ENCODE results near the gene KRT33A. TPM values are rescaled to one million over a fixed set of nuclear protein-coding genes. Genes with fewer than 3 reads are reported as not detected.

KRT33A gene
- total RNA-seq, 2 donors from 2014 or later = not detected

- H3K36me3 Mint-ChIP-seq = no peaks in the 10 kb centered on the region
- no peak overlapping the region for H3K4me3 Mint-ChIP-seq
- ATAC-seq (no peak), DNase-seq (ENCODE audit: low spot score) (no peak)
- no peak overlapping the region for H3K27ac Mint-ChIP-seq
- peaks cover 0 to 4% of the 10 kb centered on the region in 2 donors for H3K4me1 Mint-ChIP-seq (ENCODE audit: low read depth in 2 of 2)
- H3K9me3 Mint-ChIP-seq = no peaks in the 10 kb centered on the region
- H3K27me3 Mint-ChIP-seq = peaks cover 18 to 19% of the 10 kb centered on the region in 2 donors
Measured at GRCh38 chr17:41296846-41297245, 53.8 kb downstream of the KRT33A start.

Other genes starting within 250 kb of the KRT33A start
- gene KRTAP4-16, start 248.6 kb downstream of the KRT33A start, total RNA-seq = not detected
- gene KRTAP4-9, start 245.4 kb downstream of the KRT33A start, total RNA-seq = not detected
- gene KRTAP4-11, start 232.5 kb downstream of the KRT33A start, total RNA-seq = not detected
- not detected for gene KRTAP4-12, start 226.6 kb downstream of the KRT33A start, total RNA-seq
- not detected for gene KRTAP4-6, start 210.3 kb downstream of the KRT33A start, total RNA-seq
- gene KRTAP4-5, start 201.0 kb downstream of the KRT33A start, total RNA-seq = not detected
- not detected for gene KRTAP4-4, start 190.1 kb downstream of the KRT33A start, total RNA-seq
- gene KRTAP4-3, start 182.6 kb downstream of the KRT33A start, total RNA-seq = not detected
- gene KRTAP4-2, start 172.6 kb downstream of the KRT33A start, total RNA-seq = not detected
- gene KRTAP4-1, start 165.9 kb downstream of the KRT33A start, total RNA-seq = not detected
- not detected for gene KRTAP9-1, start 160.9 kb downstream of the KRT33A start, total RNA-seq
- gene KRTAP9-2, start 124.2 kb downstream of the KRT33A start, total RNA-seq = not detected
- not detected for gene KRTAP9-3, start 118.4 kb downstream of the KRT33A start, total RNA-seq
- gene KRTAP9-8, start 112.8 kb downstream of the KRT33A start, total RNA-seq = not detected
- gene KRTAP9-4, start 101.1 kb downstream of the KRT33A start, total RNA-seq = not detected
- not detected for gene KRTAP9-9, start 95.4 kb downstream of the KRT33A start, total RNA-seq
- gene KRTAP9-6, start 85.5 kb downstream of the KRT33A start, total RNA-seq = not detected
- not detected for gene KRTAP9-7, start 75.1 kb downstream of the KRT33A start, total RNA-seq
- gene KRTAP29-1, start 48.0 kb downstream of the KRT33A start, total RNA-seq = not detected
- gene KRTAP16-1, start 41.5 kb downstream of the KRT33A start, total RNA-seq = not detected
- not detected for gene KRTAP17-1, start 35.1 kb downstream of the KRT33A start, total RNA-seq
- not detected for gene KRT33B, start 19.0 kb upstream of the KRT33A start, total RNA-seq
- not detected for gene KRT34, start 31.5 kb upstream of the KRT33A start, total RNA-seq
- gene KRT31, start 46.8 kb upstream of the KRT33A start, total RNA-seq = not detected
- gene KRT37, start 73.8 kb upstream of the KRT33A start, total RNA-seq = not detected
- not detected for gene KRT38, start 90.2 kb upstream of the KRT33A start, total RNA-seq
- gene KRT32, start 116.6 kb upstream of the KRT33A start, total RNA-seq = not detected
- not detected for gene KRT35, start 130.3 kb upstream of the KRT33A start, total RNA-seq
- gene KRT36, start 139.1 kb upstream of the KRT33A start, total RNA-seq = not detected
- gene KRT13, start 154.8 kb upstream of the KRT33A start, total RNA-seq = not detected
- gene KRT15, start 168.1 kb upstream of the KRT33A start, total RNA-seq = not detected
- gene KRT19, start 177.5 kb upstream of the KRT33A start, total RNA-seq = not detected
- gene KRT9, start 221.2 kb upstream of the KRT33A start, total RNA-seq = not detected
- gene KRT14, start 236.1 kb upstream of the KRT33A start, total RNA-seq = not detected

Measured in natural killer cell treated with Interleukin-12 subunit alpha and Interleukin-12 subunit beta and Interleukin-15 and Interleukin-18, amount 100 ng/mL, for 72 hours (primary cell).